Dendritic cell treated with granulocyte-macrophage colony-stimulating factor and Interleukin-4, amounts not matched to agents 40 ng/mL and 50 ng/mL, for 4 days (primary cell): Measurements from ENCODE around the gene NUDT19.
"Not testable (repeated sequence)": the region's sequence is repeated elsewhere in the genome, so short reads cannot be mapped to it uniquely, and the experiment has no call there.

ENCODE experiments used
- H3K27ac Mint-ChIP-seq: one replicate; pipeline ENCODE4 v1.8.0; 2022; ENCODE audit warnings: mild to moderate bottlenecking, mixed read lengths
- H3K27me3 Mint-ChIP-seq: one replicate; pipeline ENCODE4 v1.8.0; 2022; ENCODE audit warnings: mild to moderate bottlenecking, mixed read lengths
- H3K36me3 Mint-ChIP-seq: one replicate; pipeline ENCODE4 v1.8.0; 2022; ENCODE audit warnings: low read depth, mixed read lengths
- H3K4me1 Mint-ChIP-seq: one replicate; pipeline ENCODE4 v1.8.0; 2022; ENCODE audit warnings: low read depth, mixed read lengths
- H3K4me3 Mint-ChIP-seq: one replicate; pipeline ENCODE4 v1.8.0; 2022; ENCODE audit warnings: mild to moderate bottlenecking, moderate library complexity, mixed read lengths
- H3K9me3 Mint-ChIP-seq: one replicate; pipeline ENCODE4 v1.8.0; 2022; ENCODE audit warnings: mixed read lengths
- intact Hi-C: fragments of 100-400 bp; cut with micrococcal nuclease; formaldehyde crosslinking; loops from one replicate; pipeline ENCODE4 v1.15.0; 2022

NUDT19 gene

DNA sequence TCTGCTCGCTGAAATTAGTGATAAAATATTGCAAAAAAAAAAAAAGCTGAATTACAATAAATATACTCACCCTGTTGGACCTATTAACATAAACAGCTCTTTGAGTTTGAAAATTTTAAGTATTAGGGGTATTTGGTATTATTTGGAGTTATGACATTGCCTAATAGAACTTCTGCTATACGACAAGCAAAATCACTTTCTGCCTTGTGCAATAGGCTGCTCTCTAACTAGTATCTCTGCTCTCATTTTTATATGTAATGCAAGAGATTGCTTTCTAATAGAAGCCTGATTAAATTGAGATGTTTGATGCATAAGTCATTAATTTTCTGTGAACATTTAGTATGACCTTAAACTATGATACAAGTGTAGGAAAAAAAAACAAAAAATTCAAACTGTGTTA is 10.6 kb upstream of the NUDT19 start:
- Mint-ChIP-seq H3K4me3 (no peak overlapping the region), H3K4me1 (peaks cover 6% of the 10 kb centered on the region), H3K27ac (no peak overlapping the region), H3K27me3 (peaks cover 32% of the 10 kb centered on the region), H3K9me3 (no peaks in the 10 kb centered on the region), H3K36me3 (no peaks in the 10 kb centered on the region)
- intact Hi-C loops = no loop called here

DNA sequence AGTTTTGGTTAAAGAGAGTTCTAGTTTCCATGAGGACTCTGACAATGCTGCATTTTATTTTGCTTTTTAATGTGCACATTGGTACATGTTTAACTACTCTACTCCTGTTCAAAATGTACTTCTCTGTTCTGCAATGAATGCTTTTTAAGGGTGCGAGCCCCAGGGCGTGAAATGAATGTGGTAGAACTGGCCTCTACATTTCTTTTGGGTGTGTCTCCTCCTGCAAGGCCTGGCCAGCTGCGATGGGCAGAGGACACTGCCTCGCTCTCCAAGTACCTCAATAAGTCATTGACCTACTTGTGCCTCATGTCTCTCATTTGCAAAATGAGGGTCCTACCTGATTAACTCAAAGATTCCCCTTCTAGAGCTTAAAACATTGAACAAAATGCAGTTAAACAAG is 9.3 kb upstream of the NUDT19 start:
- no peak overlapping the region for H3K27ac Mint-ChIP-seq
- peaks cover under 1% of the 10 kb centered on the region for H3K4me1 Mint-ChIP-seq
- peaks cover 11% of the 10 kb centered on the region for H3K36me3 Mint-ChIP-seq
- peaks cover 20% of the 10 kb centered on the region for H3K27me3 Mint-ChIP-seq
- intact Hi-C loops = no loop called here
- H3K9me3 Mint-ChIP-seq = no peaks in the 10 kb centered on the region
- no peak overlapping the region for H3K4me3 Mint-ChIP-seq

DNA sequence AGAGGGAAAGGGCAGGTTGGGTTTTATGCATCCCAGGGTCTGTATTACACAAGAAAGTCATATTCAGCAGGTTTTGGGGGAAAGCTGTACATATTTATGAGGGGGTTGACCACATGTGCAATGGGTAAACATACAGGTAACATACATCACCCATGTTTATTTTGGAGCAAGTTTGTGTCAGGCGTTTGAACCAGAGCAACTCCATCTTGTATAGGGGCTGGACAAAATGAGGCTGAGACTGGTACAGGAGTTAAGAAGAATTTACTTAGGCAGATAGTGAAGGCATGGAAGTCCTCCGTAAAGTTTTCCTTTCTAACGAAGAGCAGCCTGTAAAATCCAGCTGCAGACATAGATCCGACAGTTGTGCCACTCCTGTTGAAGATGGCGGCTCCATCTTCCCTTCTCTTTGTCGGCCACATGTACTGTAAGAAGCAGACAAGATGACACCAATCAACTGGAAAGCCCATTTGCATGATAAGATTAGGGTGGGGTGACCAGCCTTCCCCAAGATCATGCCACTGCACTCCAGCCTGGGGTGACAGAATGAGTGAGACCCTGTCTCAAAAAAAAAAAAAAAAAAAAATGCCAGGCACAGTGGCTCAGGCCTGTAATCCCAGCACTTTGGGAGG is 4.7 kb upstream of the NUDT19 start:
- H3K4me1 Mint-ChIP-seq = peaks cover 19% of the 10 kb centered on the region
- H3K36me3 Mint-ChIP-seq = peaks cover 11% of the 10 kb centered on the region
- H3K4me3 Mint-ChIP-seq = no peak overlapping the region
- H3K9me3 Mint-ChIP-seq = no peaks in the 10 kb centered on the region
- H3K27ac Mint-ChIP-seq = no peak overlapping the region
- intact Hi-C loops = no loop called here
- H3K27me3 Mint-ChIP-seq = no peaks in the 10 kb centered on the region

DNA sequence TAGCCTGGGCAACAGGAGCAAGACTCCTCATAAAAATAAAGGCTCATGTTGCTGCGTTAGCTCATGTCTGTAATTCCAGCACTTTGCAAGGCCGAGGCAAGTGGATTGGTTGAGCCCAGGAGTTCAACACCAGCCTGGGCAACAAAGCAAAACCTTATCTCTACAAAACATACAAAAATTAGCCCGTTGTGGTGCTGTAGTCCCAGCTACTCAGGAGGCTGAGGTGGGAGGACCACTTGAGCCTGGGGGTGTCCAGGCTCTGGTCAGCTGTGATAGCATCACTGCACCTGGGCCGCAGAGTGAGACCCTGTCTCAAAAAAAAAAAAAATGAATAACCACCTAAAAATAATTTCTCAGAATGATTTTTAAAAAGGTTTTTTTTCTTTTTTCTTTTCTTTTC is 3.9 kb upstream of the NUDT19 start:
- Mint-ChIP-seq H3K27ac (no peak overlapping the region), H3K27me3 (no peaks in the 10 kb centered on the region), H3K9me3 (no peaks in the 10 kb centered on the region), H3K4me1 (peaks cover 21% of the 10 kb centered on the region), H3K4me3 (no peak overlapping the region), H3K36me3 (peaks cover 18% of the 10 kb centered on the region)
- intact Hi-C loops = no loop called here

DNA sequence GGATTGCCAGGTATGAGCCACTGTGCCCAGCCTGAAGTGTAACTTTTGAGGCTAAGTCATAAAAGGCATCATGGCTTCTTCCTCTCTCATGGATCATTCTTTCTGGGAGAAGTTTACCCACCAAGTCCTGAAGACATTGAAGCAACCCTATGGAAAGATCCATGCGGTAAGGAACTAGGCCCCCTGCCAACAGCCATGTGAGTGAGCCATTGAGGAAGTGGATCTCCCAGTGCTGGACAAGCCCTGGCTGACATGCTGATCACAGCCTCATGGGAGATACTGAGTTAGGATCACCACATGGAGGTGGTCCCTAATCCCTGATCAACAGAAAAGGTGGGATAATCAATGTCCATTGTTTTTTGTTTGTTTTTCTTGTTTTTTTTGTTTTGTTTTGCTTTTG is 3.3 kb upstream of the NUDT19 start:
- intact Hi-C loops = no loop called here
- peaks cover 24% of the 10 kb centered on the region for H3K36me3 Mint-ChIP-seq
- H3K9me3 Mint-ChIP-seq = no peaks in the 10 kb centered on the region
- H3K4me3 Mint-ChIP-seq = no peak overlapping the region
- peaks cover 28% of the 10 kb centered on the region for H3K4me1 Mint-ChIP-seq
- no peaks in the 10 kb centered on the region for H3K27me3 Mint-ChIP-seq
- no peak overlapping the region for H3K27ac Mint-ChIP-seq

- Mint-ChIP-seq H3K4me3 (peak overlapping the region; percentile 86), H3K27me3 (no peaks in the 10 kb centered on the region), H3K36me3 (peaks cover 26% of the 10 kb centered on the region), H3K27ac (peak overlapping the region; percentile 94), H3K4me1 (peaks cover 65% of the 10 kb centered on the region), H3K9me3 (no peaks in the 10 kb centered on the region)
- intact Hi-C loops = loop anchor here (1.0 to 10.0 kb wide), 3 partner anchors 17 to 283 kb away; partner anchors contain the start of genes ANKRD27, CEP89, FAAP24 and RGS9BP
Observed at GRCh38 chr19:32691952-32692726, 518 bp downstream of the NUDT19 start.

DNA sequence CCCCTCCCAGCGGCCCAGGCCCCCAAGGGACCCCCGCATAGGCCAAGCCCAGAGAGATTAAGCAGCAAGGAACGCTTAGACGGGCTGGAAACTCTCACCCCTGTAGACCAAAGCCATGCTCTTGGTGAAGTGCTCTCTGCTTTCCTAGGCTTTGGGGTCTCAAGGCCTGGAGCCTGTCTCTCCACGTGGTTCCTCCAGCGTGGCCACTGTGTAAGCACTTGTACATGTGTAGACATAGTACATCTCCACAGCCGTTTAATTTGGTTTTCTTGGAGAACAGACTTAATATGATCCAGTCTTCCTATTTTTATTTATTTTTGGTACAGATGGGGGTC is 1.1 kb downstream of the NUDT19 start:
- peaks cover 30% of the 10 kb centered on the region for H3K36me3 Mint-ChIP-seq
- peak overlapping the region; percentile 94 for H3K27ac Mint-ChIP-seq
- H3K27me3 Mint-ChIP-seq = no peaks in the 10 kb centered on the region
- peaks cover 71% of the 10 kb centered on the region for H3K4me1 Mint-ChIP-seq
- no peaks in the 10 kb centered on the region for H3K9me3 Mint-ChIP-seq
- intact Hi-C loops = loop anchor here (1.0 to 10.0 kb wide), 3 partner anchors 17 to 282 kb away; partner anchors contain the start of genes ANKRD27, CEP89, FAAP24 and RGS9BP
- H3K4me3 Mint-ChIP-seq = peak overlapping the region; percentile 86

- peak overlapping the region; percentile 94 for H3K27ac Mint-ChIP-seq
- H3K27me3 Mint-ChIP-seq, H3K9me3 Mint-ChIP-seq: not testable (repeated sequence)
- peaks cover 37% of the 10 kb centered on the region for H3K36me3 Mint-ChIP-seq
- intact Hi-C loops = loop anchor here (5.0 to 10.0 kb wide), 2 partner anchors 96 to 281 kb away; partner anchors contain the start of genes CEP89 and FAAP24
- H3K4me3 Mint-ChIP-seq = peak overlapping the region; percentile 86
- peaks cover 76% of the 10 kb centered on the region for H3K4me1 Mint-ChIP-seq
Observed at GRCh38 chr19:32693151-32694108, 1.8 kb downstream of the NUDT19 start.

DNA sequence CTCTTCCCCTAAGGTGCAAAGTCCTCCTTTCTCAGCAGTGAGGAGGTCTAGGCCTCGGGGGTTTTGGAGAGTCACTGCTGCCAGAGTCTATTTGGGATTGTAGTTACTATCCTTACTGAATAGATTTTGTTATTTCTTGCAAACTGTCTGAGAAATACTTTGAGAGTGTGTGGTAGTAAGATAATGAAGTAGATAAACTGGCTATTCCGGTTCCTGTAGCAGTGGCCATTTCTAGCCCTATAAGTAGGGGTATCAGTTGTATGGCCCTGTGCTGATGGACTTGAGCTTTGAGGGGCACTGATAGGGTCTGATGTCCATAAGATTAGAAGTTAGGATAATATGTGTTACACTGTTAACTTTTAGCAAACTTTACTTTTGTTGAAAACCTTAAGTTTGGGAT is 2.7 kb downstream of the NUDT19 start:
- not testable (repeated sequence) for H3K27me3 Mint-ChIP-seq, H3K4me3 Mint-ChIP-seq, H3K9me3 Mint-ChIP-seq
- Mint-ChIP-seq H3K4me1 (peaks cover 70% of the 10 kb centered on the region), H3K36me3 (peaks cover 46% of the 10 kb centered on the region), H3K27ac (peak overlapping the region; percentile 94)
- intact Hi-C loops = loop anchor here (5.0 to 10.0 kb wide), 2 partner anchors 97 to 280 kb away; partner anchors contain the start of genes CEP89 and FAAP24

GRCh38 chr19:32694851-32695250 is 3.2 kb downstream of the NUDT19 start:
- intact Hi-C loops = loop anchor here (5.0 to 10.0 kb wide), 2 partner anchors 98 to 280 kb away; partner anchors contain the start of genes CEP89 and FAAP24
- peaks cover 52% of the 10 kb centered on the region for H3K36me3 Mint-ChIP-seq
- H3K27ac Mint-ChIP-seq, H3K27me3 Mint-ChIP-seq, H3K4me3 Mint-ChIP-seq: not testable (repeated sequence)
- H3K9me3 Mint-ChIP-seq = peaks cover 12% of the 10 kb centered on the region
- peaks cover 70% of the 10 kb centered on the region for H3K4me1 Mint-ChIP-seq

DNA sequence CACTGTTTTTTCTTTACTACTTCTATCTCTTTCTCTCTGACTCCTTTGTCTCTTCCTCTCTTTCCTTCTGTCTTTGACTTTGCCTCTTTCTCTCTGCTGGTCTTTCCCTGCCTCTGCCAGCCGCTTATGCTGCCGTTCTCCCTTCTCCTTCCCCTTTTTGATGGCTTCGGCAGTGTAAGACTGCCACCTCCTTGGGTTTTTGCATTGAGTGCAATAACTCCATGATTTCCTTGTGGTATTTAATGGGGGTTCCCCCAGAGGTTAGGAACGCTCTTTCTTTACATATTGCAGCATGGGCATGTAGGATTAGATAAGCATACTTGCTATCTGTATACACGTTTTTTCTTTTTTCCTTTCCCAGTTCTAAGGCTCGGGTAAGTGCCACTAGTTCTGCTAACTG is 3.9 kb downstream of the NUDT19 start:
- H3K27ac Mint-ChIP-seq = peak overlapping the region; percentile 22
- peaks cover 58% of the 10 kb centered on the region for H3K36me3 Mint-ChIP-seq
- peaks cover 13% of the 10 kb centered on the region for H3K9me3 Mint-ChIP-seq
- not testable (repeated sequence) for H3K27me3 Mint-ChIP-seq
- peaks cover 70% of the 10 kb centered on the region for H3K4me1 Mint-ChIP-seq
- intact Hi-C loops = loop anchor here (10.0 kb wide), 1 partner anchor 279 kb away; the partner anchor contains the start of genes CEP89 and FAAP24
- peak overlapping the region; percentile 60 for H3K4me3 Mint-ChIP-seq

DNA sequence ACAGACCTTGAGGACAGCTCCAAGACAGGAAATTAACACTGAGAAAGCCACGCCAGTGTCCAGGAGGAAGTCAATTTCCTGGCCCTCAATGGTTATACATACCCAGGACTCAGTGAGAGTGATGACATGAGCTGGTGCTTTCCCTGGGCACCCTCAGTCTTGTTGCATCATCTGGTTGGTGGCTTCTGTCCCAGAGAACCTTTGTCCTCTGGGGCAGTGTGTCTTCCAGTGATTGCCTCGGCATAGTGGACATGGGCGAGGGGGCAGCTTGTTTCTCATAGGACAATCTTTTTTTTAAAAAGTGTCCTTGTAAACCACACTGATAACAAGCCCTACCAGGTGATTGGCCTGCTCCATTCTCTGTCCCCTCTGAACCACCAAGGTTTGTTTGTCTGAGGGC is 5.2 kb downstream of the NUDT19 start:
- H3K27me3 Mint-ChIP-seq, H3K4me3 Mint-ChIP-seq, H3K27ac Mint-ChIP-seq: not testable (repeated sequence)
- intact Hi-C loops = loop anchor here (10.0 kb wide), 1 partner anchor 278 kb away; the partner anchor contains the start of genes CEP89 and FAAP24
- peaks cover 13% of the 10 kb centered on the region for H3K9me3 Mint-ChIP-seq
- peaks cover 60% of the 10 kb centered on the region for H3K4me1 Mint-ChIP-seq
- H3K36me3 Mint-ChIP-seq = peaks cover 68% of the 10 kb centered on the region

DNA sequence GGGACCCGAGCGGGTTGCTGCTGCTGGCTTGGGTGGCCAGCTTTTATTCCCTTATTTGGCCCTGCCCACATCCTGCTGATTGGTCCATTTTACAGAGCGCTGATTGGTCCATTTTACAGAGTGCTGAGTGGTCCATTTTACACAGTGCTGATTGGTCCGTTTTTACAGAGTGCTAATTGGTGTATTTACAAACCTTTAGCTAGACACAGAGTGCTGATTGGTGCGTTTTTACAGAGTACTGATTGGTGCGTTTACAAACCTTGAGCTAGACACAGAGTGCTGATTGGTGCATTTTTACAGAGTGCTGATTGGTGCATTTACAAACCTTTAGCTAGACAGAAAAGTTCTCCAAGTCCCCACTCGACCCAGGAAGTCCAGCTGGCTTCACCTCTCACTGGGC is 8.5 kb downstream of the NUDT19 start:
- H3K4me3 Mint-ChIP-seq, H3K27ac Mint-ChIP-seq, H3K27me3 Mint-ChIP-seq, intact Hi-C loops: not testable (repeated sequence)
- Mint-ChIP-seq H3K36me3 (peaks cover 74% of the 10 kb centered on the region), H3K9me3 (peaks cover 27% of the 10 kb centered on the region), H3K4me1 (peaks cover 38% of the 10 kb centered on the region)
